NCI-H2171 (cell line): ENCODE measurements around the gene NTF3.

Experiments used
- DNase-seq: peaks from one replicate; lab custom pipeline; 2025; lab: John Stamatoyannopoulos, UW

Gene NTF3

GRCh38 chr12:5432011-5432400, at the start of gene NTF3:
Gene NTF3, plus strand, starts transcription at chr12:5432108. Its CDS starts 217 bp downstream, at chr12:5432325.
- no peak for DNase-seq

GRCh38 chr12:5384015-5384414, 47.9 kb upstream of the NTF3 start:
- no peak for DNase-seq

- DNase-seq = no peak
Observed at GRCh38 chr12:5388581-5389535, 43.0 kb upstream of the NTF3 start.

GRCh38 chr12:5390174-5390799, 41.6 kb upstream of the NTF3 start:
- DNase-seq = no peak

GRCh38 chr12:5391653-5392052, 40.3 kb upstream of the NTF3 start:
- no peak for DNase-seq

GRCh38 chr12:5392961-5393360, 38.9 kb upstream of the NTF3 start:
- DNase-seq = no peak

GRCh38 chr12:5395443-5396271, 36.3 kb upstream of the NTF3 start:
- DNase-seq = no peak

- no peak for DNase-seq
Observed at GRCh38 chr12:5396541-5396940, 35.4 kb upstream of the NTF3 start.

- no peak for DNase-seq
Observed at GRCh38 chr12:5399266-5399665, 32.6 kb upstream of the NTF3 start.

GRCh38 chr12:5402009-5402935, 29.6 kb upstream of the NTF3 start:
- DNase-seq = no peak

GRCh38 chr12:5403411-5403810, 28.5 kb upstream of the NTF3 start:
- no peak for DNase-seq

GRCh38 chr12:5407034-5407856, 24.7 kb upstream of the NTF3 start:
- no peak for DNase-seq

GRCh38 chr12:5409619-5410018, 22.3 kb upstream of the NTF3 start:
- DNase-seq = no peak

GRCh38 chr12:5416571-5416970, 15.3 kb upstream of the NTF3 start:
- no peak for DNase-seq

GRCh38 chr12:5417500-5417899, 14.4 kb upstream of the NTF3 start:
- DNase-seq = no peak

GRCh38 chr12:5428332-5429221, 3.3 kb upstream of the NTF3 start:
- DNase-seq = no peak

GRCh38 chr12:5429741-5430557, 2.0 kb upstream of the NTF3 start:
- DNase-seq = no peak
